H4 (cell line): ENCODE measurements around the gene TAX1BP3. TPM values are rescaled to one million over a fixed set of nuclear protein-coding genes. Genes with fewer than 3 reads are reported as not detected.

Experiments used
- DNase-seq: peaks from one replicate; pipeline ENCODE4 v3.0.0-alpha.2; 2015; ENCODE audit warnings: low spot score
- total RNA-seq: library from RNA; depleted of rRNA; stranded (reverse); fragments of >200 nt; shearing (Covaris generic); gene quantifications from 2 replicates; pipeline ENCODE4 v1.2.3, GENCODE V29; 2014

The TAX1BP3 gene
- total RNA-seq, 1 experiment from 2014 or later, result 77.8 TPM

DNA sequence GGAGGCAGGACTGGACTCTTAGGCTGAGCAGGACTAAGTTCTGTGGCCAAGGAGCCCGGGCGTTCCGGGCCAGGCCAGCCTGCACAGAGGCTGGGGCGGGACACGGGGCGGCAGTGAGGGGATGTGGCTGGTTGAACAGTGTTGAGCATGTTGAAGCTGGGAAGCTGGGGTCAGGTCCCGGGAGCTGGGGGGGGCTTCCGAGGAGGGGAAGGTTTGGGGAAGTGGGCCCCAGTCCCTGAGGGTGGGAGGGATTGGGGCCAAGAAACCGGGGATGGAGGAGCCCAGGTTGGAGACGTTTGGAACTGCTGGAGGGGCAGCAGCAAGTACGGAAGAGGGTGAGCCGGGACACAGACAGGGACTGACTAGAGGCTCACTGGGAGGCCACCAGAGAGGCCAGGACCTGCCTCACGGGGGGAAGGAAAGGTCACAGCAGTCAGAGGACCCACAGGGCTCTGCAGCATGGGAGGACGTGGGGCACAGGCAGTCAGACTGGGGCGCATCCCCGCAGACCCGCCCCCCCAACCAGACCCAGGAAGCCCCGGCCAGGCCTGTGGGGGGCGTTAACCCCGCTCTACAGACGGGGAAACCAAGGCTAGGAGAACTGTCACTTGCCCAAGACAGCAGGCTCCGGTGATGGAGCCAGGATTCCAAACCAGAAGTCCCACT, 9.5 kb downstream of the TAX1BP3 start:
- no peak for DNase-seq

DNA sequence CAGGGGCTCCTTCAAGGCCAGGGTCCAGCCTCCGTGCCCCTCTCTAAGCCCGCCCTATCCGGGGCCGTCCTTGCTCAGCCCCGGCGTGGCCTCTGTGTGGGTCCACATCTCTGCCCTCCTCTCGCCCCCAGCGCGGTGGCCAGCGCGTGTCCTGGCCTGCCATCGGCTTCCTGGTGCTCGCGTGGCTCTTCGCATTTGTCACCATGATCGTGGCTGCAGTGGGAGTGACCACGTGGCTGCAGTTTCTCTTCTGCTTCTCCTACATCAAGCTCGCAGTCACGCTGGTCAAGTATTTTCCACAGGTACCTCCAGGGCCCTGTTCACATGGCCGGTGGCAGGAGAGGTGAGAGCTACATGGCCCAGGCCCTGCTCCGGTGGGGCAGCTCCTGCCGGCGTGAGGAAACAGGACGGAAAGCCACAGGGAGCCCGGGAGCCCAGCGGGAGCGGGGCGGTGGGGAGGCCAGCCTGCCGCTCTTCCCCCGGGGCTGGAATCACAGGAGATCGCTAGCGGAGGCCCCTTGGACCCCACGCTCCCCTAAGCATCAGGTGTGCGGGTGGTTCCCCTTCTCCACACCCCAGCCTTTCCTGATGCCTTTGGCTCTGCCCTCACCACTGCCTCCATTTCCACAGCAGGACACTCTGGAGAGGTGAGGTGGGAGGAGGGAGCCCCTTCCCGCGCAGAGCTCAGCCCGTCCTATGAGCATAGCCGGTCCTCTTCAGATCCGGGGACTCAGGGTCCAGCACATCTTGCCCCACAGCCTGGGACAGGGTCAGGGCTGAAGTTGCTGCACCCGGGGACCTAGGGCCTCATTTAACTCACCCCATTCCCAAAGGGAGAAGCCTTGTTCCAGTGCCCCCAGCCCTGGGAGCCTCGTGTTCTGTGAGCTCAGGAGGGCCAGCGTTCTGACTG, 10.2 kb downstream of the TAX1BP3 start:
- DNase-seq, result no peak

DNA sequence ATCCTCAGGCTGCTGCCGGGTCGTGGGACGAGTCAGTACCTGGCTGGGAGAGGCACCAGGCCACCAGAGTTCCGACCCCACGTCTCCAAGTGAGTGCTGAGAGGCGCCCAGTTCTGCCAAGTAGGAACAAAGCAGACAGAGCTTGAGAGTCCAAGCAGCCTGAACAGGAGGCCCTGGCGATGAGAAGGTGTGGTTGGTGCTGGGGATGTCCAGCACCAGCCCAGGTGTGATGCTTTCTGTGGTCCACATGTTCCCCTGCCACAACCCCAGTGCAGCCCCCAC, 10.8 kb downstream of the TAX1BP3 start:
- no peak for DNase-seq

DNA sequence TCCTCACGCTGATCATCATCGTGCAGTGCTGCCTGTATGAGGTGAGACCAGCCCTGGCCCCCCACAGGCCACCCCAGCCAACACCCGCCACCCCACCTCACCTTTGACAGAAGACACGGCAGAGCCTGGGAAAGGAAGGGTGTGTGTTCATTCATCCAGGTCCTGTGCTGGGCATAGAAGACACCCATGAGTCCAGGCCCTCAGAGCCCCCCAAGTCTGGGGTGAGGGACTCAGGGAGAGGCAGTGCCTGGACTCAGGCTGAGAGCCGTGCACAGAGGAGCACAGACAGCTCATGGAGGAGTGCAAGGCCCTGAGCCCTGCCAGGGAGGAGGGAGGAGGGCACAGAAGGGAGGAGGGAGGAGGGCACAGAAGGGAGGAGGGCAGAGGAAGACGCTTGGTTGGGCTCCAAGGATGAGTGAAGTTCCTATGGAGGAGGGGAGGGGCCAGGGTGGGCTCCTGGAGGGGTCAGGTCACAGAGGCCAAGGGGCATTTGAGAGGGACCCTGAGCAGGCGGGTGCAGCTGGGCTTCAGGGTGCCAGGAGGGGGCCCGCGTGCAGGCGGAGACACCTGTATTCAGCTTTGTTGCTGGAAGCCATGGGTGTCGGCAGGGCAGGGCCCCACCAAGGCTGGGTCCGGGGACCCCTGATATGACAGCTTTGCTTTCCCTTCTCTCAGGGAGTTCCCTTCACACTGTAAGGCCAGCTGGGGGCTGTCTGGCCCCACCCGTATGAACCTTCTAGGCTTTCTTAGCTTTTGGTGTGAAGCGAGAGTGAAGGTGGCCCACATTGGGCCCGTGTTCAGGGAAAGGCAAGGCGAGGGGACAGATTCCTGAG, 11.4 kb downstream of the TAX1BP3 start:
- no peak for DNase-seq

DNA sequence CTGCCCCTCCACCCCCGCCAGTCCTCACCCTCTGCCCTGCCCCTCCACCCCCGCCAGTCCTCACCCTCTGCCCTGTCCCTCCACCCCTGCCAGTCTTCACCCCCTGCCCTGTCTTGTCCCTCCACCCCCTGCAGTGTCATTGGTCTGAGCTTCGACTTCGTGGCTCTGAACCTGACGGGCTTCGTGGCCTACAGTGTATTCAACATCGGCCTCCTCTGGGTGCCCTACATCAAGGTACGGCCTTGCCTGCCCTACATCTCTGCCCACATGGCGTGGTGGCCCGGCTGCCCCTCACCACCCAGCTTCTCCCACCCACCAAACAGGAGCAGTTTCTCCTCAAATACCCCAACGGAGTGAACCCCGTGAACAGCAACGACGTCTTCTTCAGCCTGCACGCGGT, 12.0 kb downstream of the TAX1BP3 start:
- no peak for DNase-seq

DNA sequence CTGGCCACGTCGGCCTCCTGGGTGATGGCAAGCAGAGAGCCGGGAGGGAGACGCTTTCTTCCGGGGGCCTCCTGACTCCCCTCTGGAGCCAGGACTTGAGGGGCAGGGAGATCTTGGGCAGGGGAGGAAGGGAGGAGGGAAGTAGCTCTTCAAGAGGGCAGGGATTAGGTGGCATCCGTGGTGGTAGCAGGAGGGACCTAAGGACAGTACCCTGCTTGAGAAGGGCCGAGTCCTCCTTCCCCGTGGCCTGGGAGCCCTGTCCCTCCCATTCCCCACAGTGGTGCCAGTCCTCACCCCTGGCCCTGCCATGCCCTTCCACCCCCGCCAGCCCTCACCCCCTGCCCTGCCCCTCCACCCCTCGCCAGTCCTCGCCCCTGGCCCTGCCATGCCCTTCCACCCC, 12.6 kb downstream of the TAX1BP3 start:
- DNase-seq, result no peak

DNA sequence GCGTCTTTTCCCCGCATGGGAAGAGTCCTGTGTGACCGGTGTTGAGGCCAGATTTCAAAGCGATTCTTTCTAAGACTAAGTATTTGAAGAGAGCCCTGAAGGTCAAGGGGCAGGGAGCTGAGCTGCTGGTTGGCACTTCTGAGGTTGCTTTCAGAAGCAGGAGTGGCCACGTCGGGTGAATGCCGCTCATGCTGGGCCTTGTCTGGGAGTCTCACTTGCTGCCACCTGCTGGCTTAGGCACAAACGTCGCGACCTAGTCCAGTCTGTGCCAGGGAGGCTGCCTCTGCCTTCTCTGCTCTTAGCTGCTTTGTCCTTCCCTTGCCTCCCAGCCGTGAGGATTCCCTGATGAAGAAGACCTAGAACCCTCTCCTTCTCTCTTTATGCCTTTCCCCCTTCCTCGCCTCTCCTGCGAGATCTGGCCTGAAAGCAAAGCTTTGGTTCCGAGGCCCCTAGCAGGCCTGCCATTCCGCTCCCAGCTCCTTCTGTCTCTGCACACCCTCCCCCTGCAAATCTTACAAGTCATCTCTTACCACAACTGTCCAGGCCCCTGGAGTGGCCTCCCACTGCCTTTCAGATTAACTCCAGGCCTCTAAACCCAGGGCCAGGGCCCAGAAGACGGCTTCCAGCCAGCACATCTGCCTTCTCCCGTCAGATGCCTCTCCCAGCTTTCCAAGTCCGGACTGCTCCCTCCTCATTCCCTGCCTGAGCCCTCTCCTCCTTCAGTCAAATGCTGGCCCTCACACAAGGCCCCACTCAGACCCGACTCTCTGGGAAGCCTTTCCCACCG, 20.4 kb downstream of the TAX1BP3 start:
- peak; percentile 42 for DNase-seq

DNA sequence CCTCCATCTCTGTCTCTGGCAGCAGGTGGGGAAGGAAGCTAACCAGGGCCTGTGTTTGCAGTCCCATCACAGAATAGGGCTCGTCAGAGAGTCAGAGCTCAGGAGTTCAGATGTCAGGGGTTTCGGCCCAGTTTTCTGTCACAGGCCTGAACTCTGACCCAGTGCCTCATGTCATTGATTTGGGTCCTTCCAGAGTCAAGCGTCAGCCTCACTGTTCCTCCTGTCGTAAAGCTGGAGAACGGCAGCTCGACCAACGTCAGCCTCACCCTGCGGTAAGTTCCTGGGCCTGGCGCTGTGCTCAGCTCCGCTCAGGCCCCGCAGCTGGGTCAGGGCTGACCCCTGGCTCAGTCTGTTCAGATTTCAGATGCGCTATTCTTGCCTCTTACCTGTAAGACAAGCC, 21.1 kb downstream of the TAX1BP3 start:
- DNase-seq, result no peak

DNA sequence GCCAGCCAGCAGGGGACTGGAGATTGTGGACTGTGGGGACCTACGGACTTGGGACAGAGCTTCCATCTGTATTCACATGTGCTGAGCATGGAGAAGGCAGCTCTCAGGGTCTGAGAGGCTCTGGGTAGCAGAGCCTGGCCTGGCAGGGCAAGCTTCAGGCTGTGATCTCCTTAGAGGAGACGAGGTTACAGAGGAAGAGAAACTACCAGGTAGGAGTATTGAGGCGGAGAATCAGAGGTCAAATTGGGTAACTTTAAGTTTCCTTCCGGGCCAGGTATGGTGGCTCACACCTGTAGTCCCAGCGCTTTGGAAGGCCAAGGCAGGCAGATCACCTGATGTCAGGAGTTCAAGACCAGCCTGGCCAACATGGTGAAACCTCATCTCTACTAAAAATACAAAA, 23.1 kb downstream of the TAX1BP3 start:
- no peak for DNase-seq

DNA sequence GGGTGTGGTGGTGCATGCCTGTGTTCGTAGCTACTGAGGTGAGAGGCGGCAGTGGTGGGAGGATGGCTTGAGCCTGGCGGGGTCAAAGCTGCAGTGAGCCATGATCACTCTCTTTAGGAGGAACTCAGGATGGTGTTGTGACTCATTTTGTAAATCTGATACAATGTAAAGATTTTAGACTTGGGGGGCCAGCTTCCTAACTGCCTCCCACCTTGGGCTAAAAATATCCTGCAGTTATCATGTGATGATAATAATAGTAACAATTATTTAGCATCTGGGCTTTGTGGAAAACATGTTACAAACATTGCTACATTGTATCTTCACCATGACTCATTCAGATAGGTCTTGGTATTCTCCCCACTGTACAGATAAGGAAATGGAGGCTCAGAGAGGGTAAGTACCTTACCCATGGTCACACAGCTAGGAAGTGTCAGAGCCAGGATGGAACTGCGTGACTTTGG, 24.5 kb downstream of the TAX1BP3 start:
- DNase-seq, result no peak

DNA sequence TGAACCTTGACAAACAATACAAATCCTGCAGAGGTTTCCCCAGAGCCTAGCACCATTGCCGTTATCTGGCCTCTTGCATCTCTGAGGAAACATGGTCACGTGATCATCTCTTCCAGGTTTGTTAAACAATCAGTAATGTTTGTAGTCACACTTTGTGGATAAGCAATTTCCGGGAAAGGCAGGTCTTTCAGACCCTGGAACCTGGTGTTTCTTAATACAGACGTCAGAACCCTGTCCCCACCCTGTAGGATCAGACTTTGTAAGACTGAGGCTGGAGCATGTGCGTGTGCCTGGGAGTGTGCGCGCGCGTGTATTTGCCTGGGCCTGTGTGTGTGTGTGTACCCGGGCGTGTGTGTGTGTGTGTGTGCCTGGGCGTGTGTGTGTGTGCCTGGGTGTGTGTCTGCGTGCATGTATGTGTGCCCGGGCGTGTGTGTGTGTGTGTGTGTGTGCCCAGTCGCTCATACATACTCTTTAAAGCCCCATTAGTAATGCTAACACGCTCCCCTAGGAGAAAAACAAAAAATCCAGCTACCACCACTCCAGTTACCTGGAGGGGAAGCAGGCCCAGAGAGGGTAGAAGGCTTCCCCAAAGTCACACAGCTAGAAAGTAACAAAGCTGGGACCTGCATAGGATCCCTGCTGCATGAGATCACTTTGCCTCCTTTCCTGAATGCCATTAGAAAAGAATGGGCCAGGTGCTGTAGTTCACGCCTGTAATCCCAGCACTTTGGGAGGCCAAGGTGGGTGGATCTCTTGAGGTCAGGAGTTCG, 26.5 kb downstream of the TAX1BP3 start:
- DNase-seq, result no peak

DNA sequence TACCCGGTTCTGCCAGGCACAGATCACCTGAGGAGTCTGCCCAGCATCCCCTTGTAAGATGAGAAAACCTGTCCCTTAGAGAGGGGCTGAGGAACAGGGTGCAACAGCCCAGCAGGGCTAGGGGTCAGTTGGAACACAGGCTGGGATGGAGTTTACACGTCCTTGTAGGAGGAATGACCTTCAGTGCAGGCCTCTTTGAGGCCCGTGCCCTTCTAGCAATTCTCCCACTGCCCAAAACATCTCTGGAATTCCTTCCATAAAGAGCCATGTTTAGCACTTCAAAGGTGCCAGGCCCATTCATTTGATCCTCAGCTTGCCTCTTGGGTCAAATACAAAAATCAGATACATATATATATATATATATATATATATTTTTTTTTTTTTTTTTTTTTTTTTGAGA, 27.4 kb downstream of the TAX1BP3 start:
- no peak for DNase-seq

DNA sequence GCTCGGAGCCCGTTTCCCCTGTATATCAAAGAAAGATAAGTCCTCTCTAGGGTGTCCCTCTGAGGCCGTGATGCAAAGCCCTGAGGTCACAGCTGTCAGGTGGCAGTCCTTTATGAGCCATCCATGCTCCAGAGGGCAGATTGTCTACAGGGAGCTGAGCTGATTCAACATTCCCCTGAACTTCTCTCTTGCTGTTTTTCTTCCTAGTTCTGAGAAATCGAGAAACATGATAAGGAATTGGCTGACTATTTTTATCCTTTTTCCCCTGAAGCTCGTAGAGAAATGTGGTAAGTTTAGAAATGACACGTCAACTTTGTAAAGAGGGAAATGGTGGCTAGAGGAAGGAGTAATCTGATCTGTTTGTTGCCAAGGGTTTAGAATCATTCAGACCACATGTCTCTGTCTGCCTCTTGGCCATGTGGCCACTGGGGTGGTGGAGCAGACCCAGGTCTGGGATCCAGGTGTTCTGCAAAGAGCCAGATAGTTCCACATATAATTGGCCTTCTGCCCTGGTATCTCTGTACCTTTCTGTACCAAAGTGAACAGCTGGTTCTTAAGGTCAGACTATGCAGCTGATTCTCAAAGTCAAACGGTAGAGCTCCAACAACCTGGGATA, 28.3 kb downstream of the TAX1BP3 start:
- DNase-seq, result no peak

DNA sequence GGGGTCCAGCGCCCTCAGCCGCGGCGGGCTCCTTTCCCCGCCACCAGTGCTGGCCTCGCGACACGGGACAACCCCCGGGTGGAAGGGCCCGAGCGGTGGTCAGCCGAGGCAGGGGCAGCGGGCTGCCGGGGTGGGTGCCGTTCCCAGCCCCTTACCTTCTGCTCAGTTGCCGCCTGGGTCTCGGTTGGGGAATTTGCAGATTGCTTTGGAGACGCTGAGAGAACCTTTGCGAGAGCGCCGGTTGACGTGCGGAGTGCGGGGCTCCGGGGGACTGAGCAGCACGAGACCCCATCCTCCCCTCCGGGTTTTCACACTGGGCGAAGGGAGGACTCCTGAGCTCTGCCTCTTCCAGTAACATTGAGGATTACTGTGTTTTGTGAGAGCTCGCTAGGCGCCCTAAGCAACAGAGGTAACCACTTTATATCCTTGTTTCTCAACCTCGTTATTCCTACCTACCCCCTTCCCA, 31.4 kb downstream of the TAX1BP3 start:
- DNase-seq, result no peak

DNA sequence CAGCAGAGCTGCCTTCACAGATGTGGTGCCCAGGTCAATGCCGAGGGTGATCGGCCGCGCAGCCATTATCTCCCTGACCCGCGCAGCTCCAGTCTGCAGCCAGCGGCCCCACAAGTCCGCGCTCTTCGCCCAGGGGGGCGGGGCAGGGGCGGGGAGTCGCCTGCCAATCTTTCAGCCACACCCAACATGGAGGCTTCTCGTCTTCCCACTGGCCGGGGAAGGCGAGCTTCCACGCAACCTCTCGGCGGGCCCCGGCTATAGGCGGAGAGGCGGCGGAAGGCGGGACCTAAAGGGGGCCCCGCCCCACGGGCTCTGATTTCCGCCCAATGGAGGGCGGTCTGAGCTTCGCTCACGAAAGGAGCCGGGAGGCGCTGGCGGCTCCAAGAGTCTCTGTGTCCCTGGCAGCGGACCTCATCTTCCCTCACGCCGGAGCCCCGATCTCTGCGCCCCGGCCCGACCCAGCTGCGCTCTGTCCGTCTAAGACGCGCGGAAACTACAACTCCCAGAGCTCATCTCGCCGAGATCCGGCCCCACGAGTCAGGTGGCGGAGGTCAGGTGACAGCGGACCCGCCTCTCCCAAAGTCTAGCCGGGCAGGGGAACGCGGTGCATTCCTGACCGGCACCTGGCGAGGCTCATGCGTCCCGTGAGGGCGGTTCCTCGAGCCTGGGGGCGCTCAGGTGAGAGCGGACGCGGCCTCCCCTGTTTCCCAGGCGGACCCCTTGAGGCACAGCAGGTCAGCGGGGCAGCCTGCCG, 32.0 kb downstream of the TAX1BP3 start, which contains the start of the genes CTNS and SHPK:
CTNS (plus strand) TSS at position 607 of the 754 bp plus-strand sequence. CDS start 3,447 bp downstream, outside the sequence.
SHPK (minus strand) TSS at position 97 of the 754 bp plus-strand sequence; CDS start at position 66, 31 bp downstream.
- DNase-seq, result peak; percentile 84

DNA sequence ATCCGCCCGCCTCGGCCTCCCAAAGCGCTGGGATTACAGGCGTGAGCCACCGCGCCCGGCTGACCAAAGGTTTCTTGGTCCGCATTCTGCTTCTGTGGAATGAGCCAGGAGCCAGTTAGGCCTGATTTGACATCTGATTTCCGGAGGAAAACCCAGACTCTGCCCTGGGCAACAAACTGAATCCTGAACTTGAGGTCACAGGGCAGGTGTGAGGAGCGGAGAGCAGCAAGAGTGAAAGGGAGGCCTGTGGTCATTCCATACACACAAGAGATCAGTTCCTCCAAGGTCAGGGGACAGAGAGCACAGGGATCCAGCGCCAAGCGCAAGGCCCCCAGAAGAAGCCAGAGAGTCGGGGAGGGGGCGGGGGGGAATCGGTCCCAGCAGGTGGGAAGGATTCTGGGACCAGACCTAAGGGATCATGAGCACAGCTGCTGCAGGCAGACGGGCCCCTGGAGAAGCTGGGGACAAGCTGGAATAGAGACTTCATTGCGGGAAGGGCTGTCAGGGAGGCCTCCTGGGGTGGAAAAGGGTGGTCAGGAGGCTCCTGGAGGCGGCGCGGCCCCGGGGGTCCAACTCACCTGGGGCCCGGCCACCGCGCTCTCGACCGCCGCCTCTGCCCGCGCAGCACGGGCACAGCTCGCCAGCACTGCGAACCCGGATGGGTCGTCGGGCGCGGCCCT, 32.8 kb downstream of the TAX1BP3 start:
- DNase-seq, result no peak

DNA sequence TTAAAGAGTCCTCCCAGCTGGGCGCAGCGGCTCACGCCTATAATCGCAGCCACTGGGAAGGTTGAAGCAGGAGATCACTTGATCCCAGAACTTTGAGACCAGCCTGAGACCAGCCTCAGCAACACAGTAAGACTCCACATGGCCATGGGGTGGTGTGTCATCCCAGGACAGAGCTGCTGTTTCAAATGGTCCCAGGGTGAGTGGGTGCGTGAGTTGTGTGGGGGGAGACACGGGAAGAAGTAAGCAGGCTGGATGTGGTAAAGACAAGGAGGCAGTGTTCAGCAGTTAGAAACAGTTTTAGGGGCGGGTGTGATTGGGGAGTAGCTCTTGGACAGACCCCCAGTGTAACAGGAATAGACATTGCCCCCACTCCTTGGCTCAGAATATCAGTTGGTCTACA, 36.1 kb downstream of the TAX1BP3 start:
- no peak for DNase-seq

DNA sequence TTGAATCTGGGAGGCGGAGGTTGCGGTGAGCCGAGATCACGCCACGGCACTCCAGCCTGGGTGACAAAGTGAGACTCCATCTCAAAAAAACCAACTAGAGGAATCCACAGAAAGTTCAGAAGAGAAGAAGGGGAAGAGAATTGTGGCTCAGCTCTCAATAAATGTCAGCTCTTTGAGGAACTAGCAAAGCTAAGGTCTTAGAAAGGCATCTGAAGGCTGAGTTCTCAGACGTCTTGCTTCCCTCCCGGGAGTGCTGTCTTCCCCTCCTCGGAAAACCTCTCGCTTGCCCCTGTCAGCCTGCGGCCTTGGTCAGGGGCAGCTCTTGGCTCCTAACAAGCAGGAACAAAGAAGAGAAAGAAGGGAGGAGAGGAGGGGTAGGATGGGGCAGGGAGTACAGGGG, 37.6 kb downstream of the TAX1BP3 start:
- no peak for DNase-seq

DNA sequence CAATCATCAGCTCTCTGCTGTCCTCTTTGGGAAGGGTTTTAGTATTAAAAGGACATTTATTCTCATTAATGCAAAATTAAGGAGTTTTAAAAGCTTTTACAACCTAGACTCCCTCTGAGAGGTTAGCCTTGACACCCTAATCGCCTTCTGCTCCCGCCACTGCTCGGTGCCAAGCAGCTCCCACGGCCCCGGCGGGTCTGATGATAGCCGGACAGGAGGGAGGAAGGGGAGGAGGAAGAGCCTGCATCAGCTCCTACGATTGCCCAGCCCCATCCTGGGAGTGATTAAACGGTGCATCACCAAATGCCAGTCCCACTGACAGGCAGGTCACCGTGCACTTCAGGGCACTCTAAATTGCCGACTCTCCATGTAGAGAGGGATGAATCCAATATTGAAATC, 40.6 kb downstream of the TAX1BP3 start:
- no peak for DNase-seq
